ENCODE measurements around the gene SLCO2B1.

SLCO2B1 gene

GRCh38 chr11:75163921-75164849 lies 13.3 kb downstream of the SLCO2B1 start:
- no peak for DNase-seq

DNA sequence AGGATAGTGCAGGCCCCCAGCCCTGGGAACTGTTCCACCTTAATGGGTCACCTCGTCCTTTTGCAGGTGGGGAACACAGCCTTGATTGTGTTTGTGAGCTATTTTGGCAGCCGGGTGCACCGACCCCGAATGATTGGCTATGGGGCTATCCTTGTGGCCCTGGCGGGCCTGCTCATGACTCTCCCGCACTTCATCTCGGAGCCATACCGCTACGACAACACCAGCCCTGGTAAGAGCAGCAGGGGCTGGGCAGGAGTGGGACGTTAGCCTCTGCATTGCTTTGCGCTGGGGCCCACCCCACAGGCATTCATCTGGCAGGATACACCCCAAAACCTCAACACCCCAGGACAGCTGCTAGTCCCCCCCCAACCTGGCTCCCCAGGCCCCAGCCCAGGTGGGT lies 14.8 kb downstream of the SLCO2B1 start:
- no peak for DNase-seq

GRCh38 chr11:75166791-75167190 lies 15.9 kb downstream of the SLCO2B1 start:
- no peak for DNase-seq

- no peak for DNase-seq
These were observed 16.7 kb downstream of the SLCO2B1 start for GRCh38 chr11:75167617-75168016.

- DNase-seq, result no peak
These were observed 18.4 kb downstream of the SLCO2B1 start for GRCh38 chr11:75169101-75169885.

DNA sequence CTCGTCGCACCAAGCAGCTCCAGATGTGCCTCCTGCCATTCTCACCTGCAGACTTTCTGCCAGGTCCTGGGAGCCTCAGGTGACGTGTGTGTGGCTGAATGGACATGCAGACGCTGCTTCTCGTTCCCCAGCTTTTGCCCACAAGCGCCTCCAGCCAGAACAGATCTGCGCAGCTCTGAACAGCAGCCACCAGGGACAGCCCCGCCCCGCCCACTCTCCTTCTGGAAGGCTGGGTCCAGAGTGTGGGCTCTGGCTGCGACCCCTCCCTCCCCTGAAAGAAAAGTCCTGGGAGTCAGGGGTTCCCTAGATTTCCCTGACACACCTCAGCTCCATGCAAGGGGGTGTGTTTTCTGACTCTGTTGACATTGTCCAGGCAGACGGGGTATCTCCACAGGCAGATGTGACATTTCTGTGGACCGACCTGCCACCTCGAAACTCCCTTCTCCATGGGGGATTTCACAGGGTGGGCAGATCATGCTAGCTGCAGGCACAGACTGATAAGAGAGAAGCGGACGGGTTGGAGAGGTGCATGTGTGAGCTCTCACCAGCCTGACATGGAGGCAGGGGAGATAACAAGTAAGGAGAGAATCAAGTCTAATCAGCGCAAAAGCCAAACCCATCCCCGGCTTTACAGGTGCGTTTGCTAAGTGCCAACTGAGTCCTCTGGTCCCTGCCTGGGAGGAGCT lies 19.8 kb downstream of the SLCO2B1 start:
- DNase-seq, result no peak

- no peak for DNase-seq
These were observed 22.4 kb downstream of the SLCO2B1 start for GRCh38 chr11:75173336-75173735.

GRCh38 chr11:75174781-75175370 lies 24.0 kb downstream of the SLCO2B1 start:
- DNase-seq, result no peak

DNA sequence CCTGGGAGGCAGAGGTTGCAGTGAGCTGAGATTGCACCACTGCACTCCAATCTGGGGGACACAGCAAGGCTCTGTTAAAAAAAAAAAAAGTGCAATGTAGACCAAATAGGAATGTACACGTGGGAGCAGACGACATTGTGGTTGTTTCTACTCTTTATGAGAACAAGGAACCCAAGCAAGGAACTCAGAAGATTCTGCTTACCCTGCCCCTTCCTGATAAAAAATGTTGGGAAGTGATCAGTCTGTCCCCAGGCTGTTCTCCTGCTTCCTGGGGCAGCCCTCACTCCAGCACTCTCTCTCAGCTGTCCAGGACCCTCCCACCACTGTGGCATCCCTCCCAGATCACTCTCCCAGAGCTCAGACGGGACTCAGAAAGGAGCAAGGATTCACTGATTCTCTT lies 31.8 kb downstream of the SLCO2B1 start:
- DNase-seq, result no peak

DNA sequence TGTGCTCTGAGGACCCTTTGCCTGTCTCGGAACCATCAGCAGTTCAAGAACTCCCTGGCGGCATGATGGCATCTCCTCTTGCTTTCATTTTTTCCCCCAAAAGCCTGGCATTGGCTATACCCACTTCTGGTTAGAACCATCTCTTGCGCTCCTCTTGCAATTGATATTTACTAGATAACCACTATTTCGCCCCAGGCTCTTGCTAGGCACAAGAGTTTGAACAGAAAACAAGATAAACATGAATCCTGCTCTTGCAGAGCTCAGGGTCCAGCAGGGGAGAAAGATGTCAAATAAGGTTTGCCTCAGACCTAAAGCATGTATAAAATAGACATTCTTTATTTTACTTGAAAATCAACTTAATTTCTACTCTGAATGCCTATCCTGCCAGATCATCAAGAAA lies 33.1 kb downstream of the SLCO2B1 start:
- no peak for DNase-seq

- DNase-seq, result no peak
These were observed 34.0 kb downstream of the SLCO2B1 start for GRCh38 chr11:75184757-75185425.

DNA sequence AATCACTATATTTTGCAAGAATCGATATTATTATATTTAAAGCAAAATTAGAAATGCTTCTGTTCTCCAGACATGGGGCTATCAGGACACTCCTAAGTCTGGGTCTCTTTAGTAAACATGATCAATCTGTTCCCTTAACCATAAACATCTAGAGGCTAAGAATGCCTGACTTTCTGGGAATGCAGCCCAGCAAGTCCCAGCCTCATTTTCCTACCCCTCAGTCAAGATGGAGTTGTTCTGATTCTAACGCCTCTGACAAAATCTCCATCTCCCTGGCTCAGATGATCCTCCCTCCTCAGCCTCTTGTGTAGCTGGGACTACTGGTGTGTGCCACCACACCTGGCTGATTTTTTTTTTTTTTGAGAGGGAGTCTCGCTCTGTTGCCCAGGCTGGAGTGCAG lies 35.0 kb downstream of the SLCO2B1 start:
- DNase-seq, result no peak

DNA sequence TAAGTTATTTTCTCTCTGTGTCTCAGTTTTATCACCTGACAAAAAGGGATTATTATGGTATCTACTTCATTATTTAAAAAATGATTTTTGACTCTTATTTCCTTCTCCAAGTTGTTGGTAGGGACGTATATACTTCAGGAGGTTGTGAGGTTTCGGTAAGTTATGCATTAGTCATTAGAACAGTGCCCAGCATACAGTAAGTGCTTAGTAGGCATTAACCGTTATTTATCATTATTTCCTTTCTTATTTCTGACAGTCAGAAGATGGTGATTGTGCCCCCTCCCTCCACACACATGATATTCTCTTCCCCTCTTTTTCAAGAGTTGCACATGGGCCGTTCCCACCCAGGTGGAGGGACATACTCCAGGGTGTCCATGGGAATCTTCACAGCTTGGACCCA lies 36.1 kb downstream of the SLCO2B1 start:
- no peak for DNase-seq

DNA sequence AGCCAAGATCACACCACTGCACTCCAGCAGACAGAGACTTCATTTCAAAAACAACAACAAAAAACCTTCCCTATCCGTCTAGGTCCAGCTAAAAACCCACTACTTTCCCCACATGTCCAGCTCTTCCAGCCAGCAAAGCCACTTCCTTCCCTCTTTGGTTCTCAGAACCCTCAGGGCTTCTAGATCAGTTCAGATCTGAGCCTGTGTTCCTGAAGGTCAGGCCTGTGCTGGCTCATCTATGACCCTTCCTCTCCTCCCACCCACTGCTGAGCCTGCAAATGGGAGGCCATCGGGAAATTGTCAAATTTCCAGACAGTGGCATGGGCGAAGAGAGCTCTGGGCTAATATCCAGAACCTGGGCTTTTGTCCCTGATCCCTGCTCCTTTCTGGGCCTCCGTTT lies 37.8 kb downstream of the SLCO2B1 start:
- no peak for DNase-seq

GRCh38 chr11:75189108-75189507 lies 38.2 kb downstream of the SLCO2B1 start:
- DNase-seq, result no peak

DNA sequence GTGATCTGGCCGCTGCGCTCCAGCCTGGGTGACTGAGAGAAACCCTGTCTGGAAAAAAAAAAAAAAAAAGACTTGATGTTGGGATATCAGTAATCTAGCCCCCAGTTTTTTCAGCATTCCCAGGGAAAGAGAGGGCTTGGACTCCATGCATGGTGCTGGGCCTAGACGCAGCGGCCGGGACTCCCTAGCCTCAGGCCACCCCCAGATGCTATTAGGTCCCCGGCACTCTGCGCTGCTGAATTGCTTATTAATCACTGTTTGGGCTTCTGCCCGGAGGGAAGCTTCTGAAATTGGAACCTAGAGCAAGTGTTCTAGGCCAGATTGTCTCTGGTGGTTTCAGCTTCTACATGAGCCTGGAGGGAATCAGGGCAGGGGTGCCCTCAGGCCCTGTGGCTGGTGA lies 39.0 kb downstream of the SLCO2B1 start:
- DNase-seq, result no peak

DNA sequence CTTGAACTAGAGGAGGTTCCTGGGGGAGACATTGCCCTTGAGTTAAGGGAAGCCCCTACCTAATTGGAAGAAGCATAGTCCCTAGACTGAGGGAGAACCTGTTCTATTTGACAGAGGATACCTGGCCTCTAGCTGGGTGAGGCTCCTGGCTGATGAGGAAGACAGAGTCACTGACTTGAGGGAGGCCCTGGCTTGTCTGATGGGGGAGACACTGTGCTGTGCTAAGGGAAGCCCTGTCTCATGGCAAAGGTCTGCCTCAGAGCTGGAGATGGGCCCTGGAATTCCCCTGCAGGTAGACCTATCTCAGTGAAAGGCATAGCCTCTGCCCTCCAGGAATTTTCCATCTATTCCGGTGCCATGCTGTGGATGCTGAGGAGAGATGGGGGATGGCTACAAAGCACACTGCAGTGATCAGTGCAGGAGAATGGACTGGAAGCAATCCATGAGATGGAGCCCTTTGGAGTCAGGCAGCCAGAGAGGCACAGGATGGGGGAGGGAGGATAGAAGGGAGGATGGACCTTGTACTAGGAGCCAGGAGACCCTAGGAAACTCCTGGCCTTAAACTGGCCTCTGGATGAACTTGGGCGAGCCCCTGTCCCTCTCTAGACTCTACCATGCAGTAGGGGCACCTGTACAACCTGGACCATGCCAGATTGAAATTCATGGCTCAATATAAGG lies 39.9 kb downstream of the SLCO2B1 start:
- no peak for DNase-seq

DNA sequence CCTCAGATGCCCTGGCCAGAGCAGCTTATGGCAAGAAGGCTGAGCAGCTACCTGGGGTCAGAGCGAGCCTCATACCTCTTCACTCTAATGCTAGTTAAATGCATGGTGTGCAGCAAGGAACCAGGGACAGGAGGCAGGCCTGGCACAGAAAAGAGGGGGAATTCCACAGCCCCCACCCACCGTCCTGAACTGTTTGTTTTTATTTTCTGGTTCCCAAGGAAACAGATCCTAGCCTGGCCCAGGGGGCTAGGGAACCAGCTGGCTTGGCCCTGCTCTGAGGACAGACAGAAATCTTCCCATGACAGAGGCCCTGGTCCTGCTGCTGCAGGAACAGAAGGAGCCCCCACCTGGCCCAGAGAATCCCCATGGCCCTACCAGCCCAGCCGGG lies 40.4 kb downstream of the SLCO2B1 start:
- no peak for DNase-seq

- no peak for DNase-seq
These were observed 42.4 kb downstream of the SLCO2B1 start for GRCh38 chr11:75193271-75193670.

- DNase-seq, result no peak
These were observed 42.8 kb downstream of the SLCO2B1 start for GRCh38 chr11:75193711-75194110.

- no peak for DNase-seq
These were observed 43.2 kb downstream of the SLCO2B1 start for GRCh38 chr11:75194147-75194546.

Measured in effector CD8-positive, alpha-beta T cell (primary cell).